Thyroid gland (tissue), 4 donors: ENCODE measurements around the gene CDH2.

ENCODE experiments used
- POLR2A ChIP-seq, 2 donors: fragments of 450-650 bp; IDR thresholded peaks; one replicate each; pipeline ENCODE4 v1.6.1; 2017; ENCODE audit warnings: antibody characterized with exemption in 2 of 2, mild to moderate bottlenecking in 2 of 2, moderate library complexity in 1 of 2
- TF ChIP-seq, protein P1 (sequence below), 6 experiments: fragments of 200-600 bp in 3 of 6; fragments of 450-650 bp in 3 of 6; sonication (generic) in 3 of 6; IDR thresholded peaks; one replicate each; pipeline ENCODE4 v1.5.1; 2016 to 2019; ENCODE audit warnings: antibody characterized with exemption in 6 of 6, mild to moderate bottlenecking in 2 of 6, inconsistent platforms in 1 of 6, moderate library complexity in 1 of 6

DNA sequence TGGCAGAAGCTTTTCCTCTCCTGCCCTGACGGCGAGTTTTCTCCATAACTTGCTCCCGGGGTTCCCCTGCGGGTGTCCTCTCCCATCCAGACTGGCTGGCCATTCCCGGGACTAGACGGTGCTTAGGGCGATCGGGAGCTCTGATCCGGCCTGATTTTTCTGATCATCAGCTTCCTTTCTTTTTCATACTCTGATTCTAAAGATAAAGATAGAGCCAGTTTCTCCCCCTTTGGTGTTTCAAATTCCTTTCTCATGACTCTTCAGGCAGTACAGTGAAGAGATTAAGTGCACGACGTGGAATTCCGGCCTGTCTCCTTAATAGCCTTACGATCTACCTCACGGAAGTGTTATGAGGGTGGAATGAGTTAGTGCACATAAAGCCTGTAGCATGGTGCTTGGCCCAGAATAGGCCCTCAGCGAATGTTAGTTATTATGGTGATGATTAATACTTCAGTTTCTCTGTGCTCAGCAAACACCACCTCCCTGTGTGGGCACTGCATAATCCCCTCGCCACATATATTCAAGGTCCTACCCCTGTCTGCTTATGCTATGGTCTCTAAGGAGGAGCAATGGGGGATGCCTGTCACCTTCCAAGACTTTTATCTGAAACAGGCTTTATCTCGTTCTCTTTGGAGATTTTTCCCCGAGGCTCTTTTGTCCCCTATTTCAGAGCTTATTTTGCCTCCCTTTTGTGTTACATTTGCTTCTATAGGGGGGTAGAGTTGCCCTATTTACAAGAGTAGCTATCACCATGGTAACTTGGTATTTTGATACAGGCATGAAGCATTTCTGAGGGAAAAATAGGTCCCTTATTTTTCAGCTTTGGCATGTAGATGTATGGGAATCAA lies 254.8 kb downstream of the CDH2 start:
- no peak for TF ChIP-seq POLR2A (IDR thresholded peaks at IDR 0.05)
- TF ChIP-seq, protein P1, sequence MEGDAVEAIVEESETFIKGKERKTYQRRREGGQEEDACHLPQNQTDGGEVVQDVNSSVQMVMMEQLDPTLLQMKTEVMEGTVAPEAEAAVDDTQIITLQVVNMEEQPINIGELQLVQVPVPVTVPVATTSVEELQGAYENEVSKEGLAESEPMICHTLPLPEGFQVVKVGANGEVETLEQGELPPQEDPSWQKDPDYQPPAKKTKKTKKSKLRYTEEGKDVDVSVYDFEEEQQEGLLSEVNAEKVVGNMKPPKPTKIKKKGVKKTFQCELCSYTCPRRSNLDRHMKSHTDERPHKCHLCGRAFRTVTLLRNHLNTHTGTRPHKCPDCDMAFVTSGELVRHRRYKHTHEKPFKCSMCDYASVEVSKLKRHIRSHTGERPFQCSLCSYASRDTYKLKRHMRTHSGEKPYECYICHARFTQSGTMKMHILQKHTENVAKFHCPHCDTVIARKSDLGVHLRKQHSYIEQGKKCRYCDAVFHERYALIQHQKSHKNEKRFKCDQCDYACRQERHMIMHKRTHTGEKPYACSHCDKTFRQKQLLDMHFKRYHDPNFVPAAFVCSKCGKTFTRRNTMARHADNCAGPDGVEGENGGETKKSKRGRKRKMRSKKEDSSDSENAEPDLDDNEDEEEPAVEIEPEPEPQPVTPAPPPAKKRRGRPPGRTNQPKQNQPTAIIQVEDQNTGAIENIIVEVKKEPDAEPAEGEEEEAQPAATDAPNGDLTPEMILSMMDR (IDR thresholded peaks at IDR 0.05) = no peak
